Karpas-422 (cell line): Measurements from ENCODE around the gene TMEM256. TPM values are rescaled to one million over a fixed set of nuclear protein-coding genes. Genes with fewer than 3 reads are reported as not detected.

Experiments
- DNase-seq: peaks from one replicate; pipeline ENCODE4 v3.0.0-alpha.2; 2015
- H2AFZ ChIP-seq: fragments of 200-600 bp; sonication (generic); 2 replicates; pipeline ENCODE4 v1.6.1; 2014; ENCODE audit warnings: antibody characterized with exemption, low read length, mixed read lengths
- H3K27ac ChIP-seq: fragments of 200-600 bp; sonication (generic); 2 replicates; pipeline ENCODE4 v1.5.1; 2014; ENCODE audit warnings: mild to moderate bottlenecking, low read length, moderate library complexity
- H3K27me3 ChIP-seq: fragments of 200-600 bp; sonication (generic); 2 replicates; pipeline ENCODE4 v1.6.1; 2014; ENCODE audit warnings: low read length, mixed read lengths
- H3K36me3 ChIP-seq: fragments of 200-600 bp; sonication (generic); 2 replicates; pipeline ENCODE4 v1.6.1; 2014; ENCODE audit warnings: low read length, mixed read lengths; ENCODE audit not compliant: insufficient read depth
- H3K4me1 ChIP-seq: fragments of 200-600 bp; sonication (generic); 2 replicates; pipeline ENCODE4 v1.6.1; 2014; ENCODE audit warnings: mild to moderate bottlenecking, low read length, mixed read lengths
- H3K4me2 ChIP-seq: fragments of 200-600 bp; sonication (generic); 2 replicates; pipeline ENCODE4 v1.6.1; 2014; ENCODE audit warnings: low read length, low read depth, mild to moderate bottlenecking; ENCODE audit not compliant: poor library complexity, severe bottlenecking
- H3K4me3 ChIP-seq: fragments of 200-600 bp; sonication (generic); 2 replicates; pipeline ENCODE4 v1.5.1; 2014; ENCODE audit warnings: mild to moderate bottlenecking, antibody characterized with exemption, low read length, mixed read lengths
- H3K79me2 ChIP-seq: fragments of 200-600 bp; sonication (generic); 2 replicates; pipeline ENCODE4 v1.6.1; 2014; ENCODE audit warnings: mild to moderate bottlenecking, low read length, mixed read lengths
- H3K9ac ChIP-seq: fragments of 200-600 bp; sonication (generic); 2 replicates; pipeline ENCODE4 v1.6.0; 2014; ENCODE audit warnings: low read length
- H3K9me2 ChIP-seq: fragments of 200-600 bp; sonication (generic), shearing (Covaris generic); replicated peaks from 2 replicates; pipeline ENCODE4 v1.6.0; 2014; ENCODE audit warnings: mild to moderate bottlenecking, low read length, moderate library complexity; ENCODE audit not compliant: insufficient read depth
- H3K9me3 ChIP-seq: fragments of 300-700, 200-600 bp; sonication (generic); 2 replicates; pipeline ENCODE4 v1.6.1; 2014; ENCODE audit warnings: low read length, mixed read lengths
- H4K20me1 ChIP-seq: fragments of 200-600 bp; sonication (generic); 2 replicates; pipeline ENCODE4 v1.6.1; 2014; ENCODE audit warnings: mild to moderate bottlenecking, antibody characterized with exemption, low read length, low read depth; ENCODE audit not compliant: insufficient read depth
- total RNA-seq: library from RNA; depleted of rRNA; stranded (reverse); fragments of >200 nt; shearing (Covaris generic); gene quantifications from 2 replicates; pipeline ENCODE4 v1.2.3, GENCODE V29; 2014; ENCODE audit warnings: low replicate concordance; rRNA removed

The TMEM256 gene
- 262 and 330 TPM in 2 replicates for total RNA-seq

DNA sequence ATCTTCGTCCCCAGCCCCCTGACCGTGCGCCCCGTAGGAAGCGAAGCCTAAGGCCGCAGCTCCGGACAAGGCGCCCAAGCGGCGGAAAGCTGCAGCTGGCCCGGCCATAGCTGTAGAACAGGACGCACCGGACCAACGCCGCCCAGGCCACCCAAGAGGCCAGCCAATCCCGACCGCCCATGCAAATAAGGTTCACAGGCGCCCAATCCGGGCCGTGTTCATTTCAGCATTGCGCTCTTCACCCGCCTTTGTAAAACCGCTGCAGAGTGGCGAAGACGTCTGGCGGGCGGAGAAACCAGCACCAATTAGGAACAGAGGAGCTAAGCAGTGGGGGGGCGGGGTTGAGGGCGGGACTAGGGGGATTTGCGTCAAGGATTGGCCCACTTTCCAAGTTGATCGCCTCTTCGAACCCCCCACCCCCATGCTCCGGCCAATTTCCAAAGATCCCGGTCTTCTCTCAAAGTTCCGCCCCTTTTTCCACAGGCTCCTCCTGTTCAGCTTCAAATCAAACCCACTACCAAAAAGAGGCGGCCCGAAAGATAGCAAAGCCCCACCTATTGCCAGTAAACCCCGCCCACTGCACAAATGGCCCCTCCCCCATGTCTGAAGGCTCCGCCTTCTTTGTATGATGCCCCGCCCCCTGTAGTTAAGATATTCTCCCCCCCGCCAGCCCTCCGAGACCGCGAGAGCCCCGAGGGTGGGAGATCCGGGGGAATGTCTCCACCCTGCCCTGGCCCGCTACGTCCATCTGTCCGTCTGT, at the start of gene TMEM256:
Gene TMEM256 (minus strand): TSS at position 121 of the 760 bp plus-strand sequence. CDS start 13 bp downstream, at position 108.
- Histone ChIP-seq H2AFZ (peak within 1 kb of the TSS; percentile 85; the same call in 1 of the 2 replicates), H3K4me2 (peak within 1 kb of the TSS; percentile 94), H3K9me2 (no peaks in the 10 kb centered on the region), H3K9ac (peak within 1 kb of the TSS; percentile 91), H4K20me1 (no peaks in the 10 kb centered on the region; the same call in 1 of the 2 replicates), H3K4me3 (peak within 1 kb of the TSS; percentile 91), H3K9me3 (no peaks in the 10 kb centered on the region), H3K27ac (peak within 1 kb of the TSS; percentile 69), H3K4me1 (peaks cover 9% of the 10 kb centered on the region), H3K36me3 (no peaks in the 10 kb centered on the region), H3K27me3 (no peaks in the 10 kb centered on the region), H3K79me2 (no peaks in the 10 kb centered on the region)
- peak; percentile 99 for DNase-seq

DNA sequence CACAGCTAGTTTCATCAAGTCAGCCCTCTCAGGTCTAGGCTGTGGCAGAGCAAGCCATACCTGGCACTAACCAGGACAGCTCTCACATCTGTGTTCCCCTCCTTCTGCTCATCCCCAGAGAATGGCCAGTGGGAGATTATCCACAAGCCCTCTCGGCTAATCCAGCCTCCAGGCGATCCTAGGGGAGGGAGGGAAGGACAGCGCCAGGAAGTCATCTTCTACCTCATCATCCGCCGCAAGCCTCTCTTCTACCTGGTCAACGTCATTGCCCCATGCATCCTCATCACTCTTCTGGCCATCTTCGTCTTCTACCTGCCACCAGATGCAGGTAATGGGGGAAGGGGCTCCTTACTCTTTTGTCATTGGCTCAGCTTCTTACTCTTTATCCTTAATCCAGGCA, 44.6 kb upstream of the TMEM256 start:
- no peaks in the 10 kb centered on the region for H3K9me2 ChIP-seq
- no peak overlapping the region for H2AFZ ChIP-seq
- H3K27ac ChIP-seq: no peak overlapping the region
- no peak overlapping the region for H3K9ac ChIP-seq
- no peaks in the 10 kb centered on the region for H3K79me2 ChIP-seq
- no peak overlapping the region for H3K4me2 ChIP-seq
- DNase-seq: no peak
- no peaks in the 10 kb centered on the region for H3K27me3 ChIP-seq
- H3K4me1 ChIP-seq: peaks cover 8% of the 10 kb centered on the region
- no peaks in the 10 kb centered on the region for H4K20me1 ChIP-seq
- H3K4me3 ChIP-seq: no peak overlapping the region
- no peaks in the 10 kb centered on the region for H3K9me3 ChIP-seq
- H3K36me3 ChIP-seq: no peaks in the 10 kb centered on the region

DNA sequence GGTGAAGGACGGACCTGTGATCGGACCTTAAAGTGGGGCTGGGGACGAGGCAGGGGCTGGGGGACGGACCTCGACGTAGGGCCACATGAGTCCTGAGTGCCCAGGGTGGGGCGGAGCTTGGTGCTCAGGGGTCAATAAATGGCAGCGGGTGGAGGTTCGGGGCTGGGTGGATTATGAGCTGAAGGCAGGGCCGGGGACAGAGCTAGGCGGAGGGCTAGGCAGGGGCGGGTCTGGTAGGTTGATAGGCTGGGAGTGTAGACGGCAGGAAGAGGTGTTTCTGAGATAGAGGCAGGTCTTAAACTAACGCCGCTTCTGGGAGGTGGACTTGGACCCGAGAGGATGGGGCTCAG, 41.7 kb upstream of the TMEM256 start:
- Histone ChIP-seq H3K9me3 (no peaks in the 10 kb centered on the region), H3K27me3 (no peaks in the 10 kb centered on the region), H3K9ac (peak overlapping the region; percentile 49), H3K27ac (no peak overlapping the region), H2AFZ (peak overlapping the region; percentile 71; the same call in 1 of the 2 replicates), H3K79me2 (no peaks in the 10 kb centered on the region), H3K4me2 (peak overlapping the region; percentile 69), H4K20me1 (no peaks in the 10 kb centered on the region), H3K9me2 (no peaks in the 10 kb centered on the region), H3K36me3 (no peaks in the 10 kb centered on the region), H3K4me3 (peak overlapping the region; percentile 60), H3K4me1 (peaks cover 14% of the 10 kb centered on the region)
- no peak for DNase-seq

DNA sequence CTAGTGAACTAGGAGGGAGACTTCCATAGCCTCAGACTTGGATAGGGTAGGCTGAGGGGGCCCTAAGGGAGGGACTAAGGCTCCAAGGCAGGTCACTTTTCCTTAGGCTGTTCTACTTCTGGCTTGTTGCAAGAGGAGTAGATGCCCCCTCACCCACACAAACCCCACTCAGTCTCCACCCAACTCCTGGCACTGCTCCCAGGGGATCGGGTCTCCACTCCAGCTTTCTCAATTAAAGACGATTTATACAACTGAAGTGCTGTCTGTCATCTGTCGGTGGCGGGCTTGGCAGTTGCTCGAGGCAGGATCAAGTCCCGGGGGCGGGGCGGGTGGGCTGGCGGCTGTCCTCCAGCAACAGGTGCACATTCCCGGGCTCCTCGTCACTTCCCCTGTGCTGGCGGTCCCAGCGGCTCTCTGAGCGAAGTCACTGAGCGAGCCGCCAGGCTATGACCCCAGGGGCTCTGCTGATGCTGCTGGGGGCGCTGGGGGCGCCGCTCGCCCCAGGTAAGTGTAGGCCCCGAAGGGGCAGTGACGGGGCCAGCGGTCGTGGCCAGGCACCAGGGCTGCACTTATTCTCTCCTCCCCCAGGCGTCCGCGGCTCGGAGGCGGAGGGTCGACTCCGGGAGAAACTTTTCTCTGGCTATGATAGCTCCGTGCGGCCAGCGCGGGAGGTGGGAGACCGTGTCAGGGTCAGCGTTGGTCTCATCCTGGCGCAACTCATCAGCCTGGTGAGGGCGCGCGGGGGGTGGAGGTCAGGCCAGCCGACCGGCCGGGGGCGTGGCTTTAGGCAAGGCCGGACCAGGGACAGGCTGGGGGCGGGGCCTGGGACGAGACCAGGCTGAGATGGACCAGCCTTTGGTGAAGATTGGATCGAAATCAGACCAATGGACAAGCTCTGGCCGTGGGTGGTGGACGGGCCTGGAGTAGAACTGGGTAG, 41.1 kb upstream of the TMEM256 start, which contains the start of gene CHRNB1:
Gene CHRNB1 (plus strand): TSS at position 380 of the 937 bp plus-strand sequence. CDS start 67 bp downstream, at position 447.
- Histone ChIP-seq H3K36me3 (no peaks in the 10 kb centered on the region), H2AFZ (peak within 1 kb of the TSS; percentile 71; the same call in 1 of the 2 replicates), H3K4me2 (peak within 1 kb of the TSS; percentile 69), H3K9me2 (no peaks in the 10 kb centered on the region), H3K27me3 (no peaks in the 10 kb centered on the region), H3K9me3 (no peaks in the 10 kb centered on the region), H3K9ac (peak within 1 kb of the TSS; percentile 49), H3K4me1 (peaks cover 20% of the 10 kb centered on the region), H3K27ac (no peak within 1 kb of the TSS), H4K20me1 (no peaks in the 10 kb centered on the region), H3K79me2 (no peaks in the 10 kb centered on the region), H3K4me3 (peak within 1 kb of the TSS; percentile 60)
- no peak for DNase-seq

DNA sequence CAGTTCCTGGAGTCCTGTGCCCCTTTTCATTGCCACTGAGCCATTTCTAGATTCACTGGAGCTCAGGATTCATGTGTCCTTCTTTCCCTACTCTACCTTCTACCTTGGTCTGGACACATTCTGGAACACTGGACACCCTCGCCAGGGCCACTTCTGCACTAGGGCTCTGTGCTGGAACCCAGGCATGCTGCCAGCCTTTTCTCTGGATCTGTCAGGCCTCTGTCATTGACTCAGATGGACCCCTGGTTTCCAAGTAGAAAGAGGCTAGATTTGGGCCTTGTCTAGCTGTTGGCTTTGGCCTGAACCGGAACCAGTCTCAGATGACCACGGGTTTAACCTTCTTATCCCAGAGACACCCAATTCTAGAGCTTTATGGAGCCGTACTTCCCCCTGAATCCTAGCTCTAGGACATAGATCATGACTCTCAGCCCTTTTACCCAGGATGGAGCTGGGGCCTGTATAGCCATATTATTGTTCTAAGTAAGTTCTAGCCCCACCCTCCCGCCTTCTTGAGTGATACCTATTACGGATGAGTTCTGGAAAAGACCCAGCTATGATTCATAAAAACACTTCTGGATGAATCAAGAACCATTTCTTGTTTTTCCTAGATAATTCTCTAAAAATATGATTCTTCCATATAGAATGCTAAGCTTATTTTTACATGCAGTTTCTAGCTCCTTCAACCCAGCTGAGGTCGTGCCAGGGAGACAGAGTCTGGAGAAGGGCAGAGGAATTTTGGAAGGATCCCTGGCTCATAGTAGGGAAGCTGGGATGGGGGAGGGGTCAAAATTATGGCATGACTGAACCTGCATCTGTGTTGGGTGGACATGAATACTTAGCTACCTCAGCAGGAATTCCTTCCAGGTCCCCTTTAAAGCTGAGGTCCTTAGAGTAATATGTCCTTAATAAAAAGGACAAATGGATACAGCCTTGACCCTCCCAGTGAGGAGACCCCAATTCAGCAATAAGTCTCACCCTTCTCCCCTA, 39.9 kb upstream of the TMEM256 start:
- Histone ChIP-seq H3K9ac (no peak overlapping the region), H3K36me3 (no peaks in the 10 kb centered on the region), H2AFZ (no peak overlapping the region), H3K27me3 (no peaks in the 10 kb centered on the region), H4K20me1 (no peaks in the 10 kb centered on the region), H3K9me2 (no peaks in the 10 kb centered on the region), H3K79me2 (no peaks in the 10 kb centered on the region), H3K4me1 (peaks cover 22% of the 10 kb centered on the region), H3K27ac (no peak overlapping the region), H3K4me3 (no peak overlapping the region), H3K9me3 (no peaks in the 10 kb centered on the region), H3K4me2 (no peak overlapping the region)
- DNase-seq: no peak

DNA sequence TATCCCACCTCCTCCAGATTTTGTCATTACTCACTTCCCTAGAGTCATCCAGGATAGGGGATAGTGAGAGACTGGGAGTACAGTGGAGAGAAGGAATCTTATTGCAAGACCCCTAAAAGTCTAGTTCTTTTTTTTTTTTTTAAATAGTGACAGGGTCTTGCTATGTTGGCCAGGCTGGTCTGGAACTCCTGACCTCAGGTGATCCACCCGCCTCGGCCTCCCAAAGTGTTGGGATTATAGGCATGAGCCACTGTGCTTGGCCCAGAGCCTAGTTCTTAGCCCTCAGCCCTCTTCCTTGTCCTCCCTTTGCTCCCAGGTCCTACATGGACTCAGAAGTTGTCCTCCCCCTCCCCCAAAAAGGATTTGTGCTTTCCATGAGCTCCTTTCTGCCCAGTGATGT, 38.2 kb upstream of the TMEM256 start:
- no peak for DNase-seq

DNA sequence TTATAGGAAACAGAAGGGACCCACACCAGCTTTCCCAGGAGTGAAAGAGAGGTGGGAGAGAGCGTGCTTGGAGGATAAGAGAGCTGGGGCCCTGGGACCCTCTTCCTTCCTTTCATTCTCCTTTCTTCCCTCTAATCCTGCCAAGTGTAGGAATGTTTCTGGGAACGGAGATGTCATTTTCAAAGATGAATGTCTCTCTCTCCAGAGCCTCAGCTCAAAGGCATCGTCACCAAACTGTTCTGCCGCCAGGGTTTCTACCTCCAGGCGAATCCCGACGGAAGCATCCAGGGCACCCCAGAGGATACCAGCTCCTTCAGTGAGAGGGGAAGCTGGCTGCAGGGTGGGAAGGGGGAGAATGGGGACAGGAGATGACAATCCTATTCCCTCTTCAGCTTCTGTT, 37.4 kb upstream of the TMEM256 start:
- Histone ChIP-seq H2AFZ (no peak overlapping the region), H3K9me2 (no peaks in the 10 kb centered on the region), H3K27ac (no peak overlapping the region), H3K9me3 (no peaks in the 10 kb centered on the region), H3K4me2 (no peak overlapping the region), H3K4me1 (peaks cover 32% of the 10 kb centered on the region), H3K79me2 (0 out of 2 replicates have a peak, but pooled peaks cover 1% of the 10 kb centered on the region), H4K20me1 (peaks cover 9% of the 10 kb centered on the region; the same call in 1 of the 2 replicates), H3K9ac (no peak overlapping the region), H3K36me3 (no peaks in the 10 kb centered on the region), H3K27me3 (no peaks in the 10 kb centered on the region), H3K4me3 (no peak overlapping the region)
- no peak for DNase-seq

More for the DNA sequence above, 38.2 kb upstream of the TMEM256 start:
- Histone ChIP-seq H3K4me3 (no peak overlapping the region), H3K9ac (no peak overlapping the region), H3K36me3 (no peaks in the 10 kb centered on the region), H3K79me2 (no peaks in the 10 kb centered on the region), H3K4me1 (peaks cover 25% of the 10 kb centered on the region), H4K20me1 (peaks cover 9% of the 10 kb centered on the region; the same call in 1 of the 2 replicates), H3K9me3 (no peaks in the 10 kb centered on the region), H3K9me2 (no peaks in the 10 kb centered on the region), H3K27me3 (no peaks in the 10 kb centered on the region), H3K27ac (no peak overlapping the region), H2AFZ (no peak overlapping the region), H3K4me2 (no peak overlapping the region)
